ENCODE data around the gene SOX18. TPM values are rescaled to one million over a fixed set of nuclear protein-coding genes. Genes with fewer than 3 reads are reported as not detected.

SOX18 gene
- total RNA-seq, 1 experiment from 2014 or later, result 0.16 TPM

DNA sequence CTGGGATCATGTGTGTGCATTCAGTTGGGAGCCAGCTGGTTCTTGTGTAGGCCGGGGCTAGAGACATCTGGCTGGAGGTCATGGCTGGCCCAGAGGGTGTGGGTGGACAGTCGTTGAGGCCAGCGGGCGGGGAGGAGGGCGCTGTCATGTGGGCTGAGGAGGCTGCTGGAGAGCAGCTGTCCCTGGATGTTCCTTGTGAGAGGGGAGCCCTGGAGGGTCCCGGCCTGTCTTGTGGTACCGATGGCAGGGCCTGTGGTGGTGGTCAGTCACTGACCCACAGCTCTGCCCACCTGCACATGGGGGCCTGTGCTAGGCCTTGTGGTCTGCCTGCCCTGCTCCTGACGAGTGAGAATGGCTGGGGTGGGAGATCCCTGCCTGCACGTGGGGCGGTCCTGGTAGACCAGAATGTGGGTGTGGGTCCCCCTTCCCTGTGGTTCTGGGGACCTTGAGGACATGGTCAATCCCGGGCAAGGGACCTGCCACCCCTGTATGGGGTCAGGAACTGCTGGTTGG is 15.4 kb downstream of the SOX18 start:
- Mint-ChIP-seq H3K4me3 (ENCODE audit: unreplicated experiment) (no peak overlapping the region), H3K9me3 (ENCODE audit: unreplicated experiment) (no peaks in the 10 kb centered on the region), H3K4me1 (ENCODE audit: insufficient read depth, unreplicated experiment) (no peaks in the 10 kb centered on the region), H3K27me3 (ENCODE audit: insufficient read depth, unreplicated experiment) (no peaks in the 10 kb centered on the region), H3K36me3 (ENCODE audit: insufficient read depth, unreplicated experiment) (peaks cover 61% of the 10 kb centered on the region), H3K27ac (ENCODE audit: low read depth, unreplicated experiment) (no peak overlapping the region)
- intact Hi-C loops (cut with micrococcal nuclease), result no loop called here
- ChIA-PET POLR2A (interaction anchor here (0.6 to 1.5 kb wide), 7 partner anchors 15 to 335 kb away, joined by 3 to 6 read pairs (median 4); partner anchors contain the start of genes PRPF6, SOX18 and TCEA2), CTCF (interaction anchor here (0.7 to 1.2 kb wide), 2 partner anchors 45 to 87 kb away, joined by 3 to 4 read pairs; no protein-coding TSS in a partner anchor)
- TF ChIP-seq, protein P1, sequence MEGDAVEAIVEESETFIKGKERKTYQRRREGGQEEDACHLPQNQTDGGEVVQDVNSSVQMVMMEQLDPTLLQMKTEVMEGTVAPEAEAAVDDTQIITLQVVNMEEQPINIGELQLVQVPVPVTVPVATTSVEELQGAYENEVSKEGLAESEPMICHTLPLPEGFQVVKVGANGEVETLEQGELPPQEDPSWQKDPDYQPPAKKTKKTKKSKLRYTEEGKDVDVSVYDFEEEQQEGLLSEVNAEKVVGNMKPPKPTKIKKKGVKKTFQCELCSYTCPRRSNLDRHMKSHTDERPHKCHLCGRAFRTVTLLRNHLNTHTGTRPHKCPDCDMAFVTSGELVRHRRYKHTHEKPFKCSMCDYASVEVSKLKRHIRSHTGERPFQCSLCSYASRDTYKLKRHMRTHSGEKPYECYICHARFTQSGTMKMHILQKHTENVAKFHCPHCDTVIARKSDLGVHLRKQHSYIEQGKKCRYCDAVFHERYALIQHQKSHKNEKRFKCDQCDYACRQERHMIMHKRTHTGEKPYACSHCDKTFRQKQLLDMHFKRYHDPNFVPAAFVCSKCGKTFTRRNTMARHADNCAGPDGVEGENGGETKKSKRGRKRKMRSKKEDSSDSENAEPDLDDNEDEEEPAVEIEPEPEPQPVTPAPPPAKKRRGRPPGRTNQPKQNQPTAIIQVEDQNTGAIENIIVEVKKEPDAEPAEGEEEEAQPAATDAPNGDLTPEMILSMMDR (IDR thresholded peaks at IDR 0.05; ENCODE audit: unreplicated experiment), result no peak
- no TSS peak for BruUV-seq (replicated peaks)
- no peak for DNase-seq (ENCODE audit: unreplicated experiment)

- CTCF ChIA-PET, result interaction anchor here (0.6 to 1.2 kb wide), 4 partner anchors 25 to 772 kb away, joined by 3 to 5 read pairs (median 3); no protein-coding TSS in a partner anchor
- Mint-ChIP-seq H3K36me3 (ENCODE audit: insufficient read depth, unreplicated experiment) (peaks cover 72% of the 10 kb centered on the region), H3K4me1 (ENCODE audit: insufficient read depth, unreplicated experiment) (no peaks in the 10 kb centered on the region)
These were observed 16.5 kb downstream of the SOX18 start for GRCh38 chr20:64032706-64033624.

GRCh38 chr20:64031822-64032314 is 17.6 kb downstream of the SOX18 start:
- H3K27ac Mint-ChIP-seq (ENCODE audit: low read depth, unreplicated experiment), result no peak overlapping the region
- TF ChIP-seq, protein P1 (IDR thresholded peaks at IDR 0.05; ENCODE audit: unreplicated experiment), result no peak
- no peak overlapping the region for H3K4me3 Mint-ChIP-seq (ENCODE audit: unreplicated experiment)
- POLR2A ChIA-PET, result interaction anchor here (1.1 kb wide), 1 partner anchor 9 kb away, joined by 3 read pairs; no protein-coding TSS in a partner anchor
- no peaks in the 10 kb centered on the region for H3K9me3 Mint-ChIP-seq (ENCODE audit: unreplicated experiment)
- intact Hi-C loops (cut with micrococcal nuclease), result no loop called here
- no peaks in the 10 kb centered on the region for H3K27me3 Mint-ChIP-seq (ENCODE audit: insufficient read depth, unreplicated experiment)
- DNase-seq (ENCODE audit: unreplicated experiment), result no peak
- BruUV-seq (replicated peaks), result no TSS peak
- H3K4me1 Mint-ChIP-seq (ENCODE audit: insufficient read depth, unreplicated experiment), result no peaks in the 10 kb centered on the region
- peaks cover 82% of the 10 kb centered on the region for H3K36me3 Mint-ChIP-seq (ENCODE audit: insufficient read depth, unreplicated experiment)
- CTCF ChIA-PET, result interaction anchor here (1.0 kb wide), 1 partner anchor 89 kb away, joined by 4 read pairs; no protein-coding TSS in a partner anchor

More at GRCh38 chr20:64032706-64033624, 16.5 kb downstream of the SOX18 start:
- intact Hi-C loops (cut with micrococcal nuclease), result no loop called here
- TF ChIP-seq, protein P1 (IDR thresholded peaks at IDR 0.05; ENCODE audit: unreplicated experiment), result no peak
- no peak for DNase-seq (ENCODE audit: unreplicated experiment)
- Mint-ChIP-seq H3K27me3 (ENCODE audit: insufficient read depth, unreplicated experiment) (no peaks in the 10 kb centered on the region), H3K4me3 (ENCODE audit: unreplicated experiment) (no peak overlapping the region), H3K27ac (ENCODE audit: low read depth, unreplicated experiment) (no peak overlapping the region), H3K9me3 (ENCODE audit: unreplicated experiment) (no peaks in the 10 kb centered on the region)
- POLR2A ChIA-PET, result interaction anchor here (0.6 to 1.5 kb wide), 5 partner anchors 30 to 250 kb away, joined by 3 to 6 read pairs (median 4); partner anchors contain the start of genes PRPF6 and TCEA2
- BruUV-seq (replicated peaks), result no TSS peak

Data from MCF 10A (cell line).